Activated T-helper 9 cell treated with anti-CD3 and anti-CD28 coated beads, Interleukin-2, amount 50 U/mL, for 16 hours (primary cell): ENCODE results near the gene MTX1.
A peak's percentile ranks its signal among the peaks of the same experiment; 100 is the strongest.

Experiments
- DNase-seq: peaks from one replicate; pipeline ENCODE4 v3.0.0-alpha.2; 2020; ENCODE audit warnings: low read depth

MTX1 gene

GRCh38 chr1:155261852-155262673 lies 53.6 kb downstream of the MTX1 start, which contains the start of gene SCAMP3:
Gene SCAMP3 (minus strand): TSS chr1:155262360. CDS start chr1:155262151, 209 bp downstream.
- DNase-seq: peak; percentile 80

GRCh38 chr1:155263067-155263466 lies 54.6 kb downstream of the MTX1 start:
- no peak for DNase-seq
